Mesenchymal stem cell (in vitro differentiated cells and primary cell): ENCODE data around the gene CLCA1.

Experiments
- DNase-seq: peaks from one replicate; pipeline ENCODE4 v3.0.0-alpha.2; 2013
- H2AFZ ChIP-seq: one replicate; pipeline ENCODE4 v1.6.1; 2013; ENCODE audit warnings: low read depth, mild to moderate bottlenecking, control low read depth, inconsistent platforms, low read length, moderate library complexity
- H2AK5ac ChIP-seq: 2 replicates; pipeline ENCODE4 v1.6.1; 2013; ENCODE audit warnings: low read length, moderate library complexity, mild to moderate bottlenecking, inconsistent platforms; ENCODE audit not compliant: severe bottlenecking
- H2BK120ac ChIP-seq: one replicate; pipeline ENCODE4 v1.6.1; 2013; ENCODE audit warnings: low read depth, mild to moderate bottlenecking, inconsistent platforms, low read length, moderate library complexity
- H2BK12ac ChIP-seq, 2 experiments: one replicate each; pipeline ENCODE4 v1.6.1; 2013; ENCODE audit warnings: inconsistent platforms in 2 of 2, low read length in 2 of 2, mild to moderate bottlenecking in 2 of 2, moderate library complexity in 2 of 2, control low read depth in 1 of 2
- H2BK15ac ChIP-seq: one replicate; pipeline ENCODE4 v1.6.1; 2013; ENCODE audit warnings: mild to moderate bottlenecking, low read depth, inconsistent platforms; ENCODE audit not compliant: poor library complexity, severe bottlenecking
- H2BK5ac ChIP-seq: 2 replicates; pipeline ENCODE4 v1.6.1; 2013; ENCODE audit warnings: low read depth, mild to moderate bottlenecking, low read length, control low read depth, inconsistent platforms; ENCODE audit not compliant: poor library complexity, severe bottlenecking
- H3K14ac ChIP-seq, 2 experiments: one replicate each; pipeline ENCODE4 v1.6.1; 2013; ENCODE audit warnings: inconsistent platforms in 2 of 2, low read length in 2 of 2, control low read depth in 1 of 2, mild to moderate bottlenecking in 1 of 2, moderate library complexity in 1 of 2
- H3K18ac ChIP-seq, 2 experiments: one replicate each; pipeline ENCODE4 v1.6.1; 2013; ENCODE audit warnings: inconsistent platforms in 2 of 2, low read length in 2 of 2, control low read depth in 1 of 2, low read depth in 1 of 2, mild to moderate bottlenecking in 1 of 2
- H3K23ac ChIP-seq, 2 experiments: one replicate each; pipeline ENCODE4 v1.6.1; 2013; ENCODE audit warnings: inconsistent platforms in 2 of 2, low read length in 2 of 2, mild to moderate bottlenecking in 2 of 2, moderate library complexity in 2 of 2, control low read depth in 1 of 2
- H3K27ac ChIP-seq: 2 replicates; pipeline ENCODE4 v1.5.1; 2013; ENCODE audit warnings: mild to moderate bottlenecking, moderate library complexity, low read length, control low read depth, inconsistent platforms; ENCODE audit not compliant: poor library complexity, severe bottlenecking
- H3K27me3 ChIP-seq, 2 experiments: 2 replicates each; pipeline versions ENCODE4 v1.6.1 to v1.7.0; 2013; ENCODE audit warnings: low read length in 2 of 2, mild to moderate bottlenecking in 2 of 2, moderate library complexity in 2 of 2, control low read depth in 1 of 2, inconsistent platforms in 1 of 2; ENCODE audit not compliant: control insufficient read depth in 1 of 2, insufficient read depth in 1 of 2
- H3K36me3 ChIP-seq, 2 experiments: 2 replicates each; pipeline versions ENCODE4 v1.6.1 to v1.7.0; 2013; ENCODE audit warnings: low read length in 2 of 2, control low read depth in 1 of 2, inconsistent platforms in 1 of 2, low read depth in 1 of 2, mild to moderate bottlenecking in 1 of 2; ENCODE audit not compliant: insufficient read depth in 2 of 2, control insufficient read depth in 1 of 2
- H3K4ac ChIP-seq, 2 experiments: one replicate each; pipeline ENCODE4 v1.6.1; 2013; ENCODE audit warnings: inconsistent platforms in 2 of 2, low read length in 2 of 2, mild to moderate bottlenecking in 2 of 2, moderate library complexity in 2 of 2, control low read depth in 1 of 2, low read depth in 1 of 2
- H3K4me1 ChIP-seq: 2 replicates; pipeline ENCODE4 v1.6.1; 2013; ENCODE audit warnings: low read depth, low read length, control low read depth; ENCODE audit not compliant: control insufficient read depth, insufficient read depth
- H3K4me2 ChIP-seq: 2 replicates; pipeline ENCODE4 v1.6.1; 2013; ENCODE audit warnings: low read length, mild to moderate bottlenecking, inconsistent platforms; ENCODE audit not compliant: poor library complexity, severe bottlenecking
- H3K4me3 ChIP-seq, 2 experiments: 2 replicates each; pipeline versions ENCODE4 v1.5.1 to v1.7.0; 2013; ENCODE audit warnings: low read length in 2 of 2, mild to moderate bottlenecking in 2 of 2, control low read depth in 1 of 2, low read depth in 1 of 2; ENCODE audit not compliant: insufficient read depth in 1 of 2
- H3K79me1 ChIP-seq: replicated peaks from 2 replicates; pipeline ENCODE4 v1.6.1; 2013; ENCODE audit warnings: mild to moderate bottlenecking, control low read depth, low read length, inconsistent platforms; ENCODE audit not compliant: poor library complexity, severe bottlenecking
- H3K9ac ChIP-seq: 2 replicates; pipeline ENCODE4 v1.7.0; 2013; ENCODE audit warnings: mild to moderate bottlenecking, low read length, moderate library complexity
- H3K9me3 ChIP-seq: 2 replicates; pipeline ENCODE4 v1.7.0; 2013; ENCODE audit warnings: mild to moderate bottlenecking, low read length; ENCODE audit not compliant: control insufficient read depth
- H4K8ac ChIP-seq: one replicate; pipeline ENCODE4 v1.6.1; 2013; ENCODE audit warnings: inconsistent platforms, mild to moderate bottlenecking, low read length, moderate library complexity
- H4K91ac ChIP-seq: one replicate; pipeline ENCODE4 v1.6.1; 2013; ENCODE audit warnings: mild to moderate bottlenecking, low read length, inconsistent platforms
- WGBS: methylation state at CpG from one replicate; pipeline ENCODE4 v1.1.7; 2013; ENCODE audit warnings: mixed read lengths; 5-methylcytosine and 5-hydroxymethylcytosine counted together

The CLCA1 gene

DNA sequence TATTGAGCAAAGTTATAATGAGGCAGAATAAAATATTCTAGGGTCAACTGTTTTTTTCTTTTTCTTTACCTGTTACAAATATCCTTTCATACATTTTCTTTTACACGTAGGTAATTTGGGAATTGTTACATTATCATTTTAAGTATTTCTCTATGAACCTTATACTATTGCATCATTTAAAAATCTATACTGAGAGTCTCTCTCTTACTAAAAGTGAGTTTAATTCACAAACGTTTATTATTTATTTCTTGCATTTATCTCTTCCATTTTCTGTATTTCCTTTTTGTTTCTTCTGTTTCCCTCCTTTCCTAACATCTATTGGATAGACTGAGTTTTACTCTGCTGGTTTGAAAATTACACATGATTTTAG is 52.8 kb downstream of the CLCA1 start:
- Histone ChIP-seq H2BK5ac (no peak overlapping the region), H2AK5ac (no peak overlapping the region), H4K91ac (no peak overlapping the region), H3K4ac (no peak overlapping the region), H2BK12ac (no peak overlapping the region), H3K9ac (no peak overlapping the region), H3K36me3 (peaks cover 0 to 3% of the 10 kb centered on the region in 2 experiments), H3K27ac (no peak overlapping the region), H2AFZ (no peak overlapping the region), H2BK120ac (no peak overlapping the region), H3K18ac (no peak overlapping the region), H4K8ac (no peak overlapping the region), H3K9me3 (no peaks in the 10 kb centered on the region), H3K23ac (no peak overlapping the region), H3K27me3 (no peaks in the 10 kb centered on the region), H3K4me1 (no peaks in the 10 kb centered on the region), H3K4me3 (no peak overlapping the region), H3K79me1 (no peaks in the 10 kb centered on the region), H3K4me2 (no peak overlapping the region), H3K14ac (no peak overlapping the region), H2BK15ac (no peak overlapping the region)
- no CpG with 5 or more reads among the region's 2 CpGs for WGBS
- no peak for DNase-seq

DNA sequence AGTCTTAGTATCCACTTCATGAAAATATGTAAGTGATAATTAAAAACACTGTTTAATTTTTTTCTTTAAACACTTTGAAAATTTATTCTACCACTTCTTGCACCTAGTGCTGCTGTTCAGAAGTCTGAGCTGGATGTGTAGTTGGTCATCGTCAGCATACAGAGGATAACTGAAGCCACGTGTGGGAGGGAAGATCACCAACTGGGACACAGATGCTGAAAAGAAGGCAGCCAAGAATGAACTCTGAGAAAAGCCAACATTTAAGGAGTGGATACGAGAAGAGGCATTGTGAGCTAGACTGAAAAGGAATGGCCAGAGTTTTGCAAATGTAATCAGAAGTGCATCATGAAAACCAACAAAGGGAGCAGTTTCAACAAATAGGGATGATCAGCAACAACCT is 53.5 kb downstream of the CLCA1 start:
- H3K27ac ChIP-seq, result no peak overlapping the region
- no peak overlapping the region for H2BK12ac ChIP-seq
- H2BK120ac ChIP-seq, result no peak overlapping the region
- H2BK15ac ChIP-seq, result no peak overlapping the region
- no peak overlapping the region for H4K91ac ChIP-seq
- H3K9ac ChIP-seq, result no peak overlapping the region
- no peak overlapping the region for H3K4me2 ChIP-seq
- H2AFZ ChIP-seq, result no peak overlapping the region
- no peaks in the 10 kb centered on the region for H3K4me1 ChIP-seq
- no peak overlapping the region for H3K14ac ChIP-seq
- peaks cover 0 to 3% of the 10 kb centered on the region in 2 experiments for H3K36me3 ChIP-seq
- no peaks in the 10 kb centered on the region for H3K9me3 ChIP-seq
- no peaks in the 10 kb centered on the region for H3K79me1 ChIP-seq
- H3K23ac ChIP-seq, result no peak overlapping the region
- H2BK5ac ChIP-seq, result no peak overlapping the region
- H3K27me3 ChIP-seq, result no peaks in the 10 kb centered on the region
- H4K8ac ChIP-seq, result no peak overlapping the region
- H2AK5ac ChIP-seq, result no peak overlapping the region
- 90% methylated on average over 3 of the region's 3 CpGs for WGBS
- no peak for DNase-seq
- no peak overlapping the region for H3K18ac ChIP-seq
- H3K4ac ChIP-seq, result no peak overlapping the region
- H3K4me3 ChIP-seq, result no peak overlapping the region

DNA sequence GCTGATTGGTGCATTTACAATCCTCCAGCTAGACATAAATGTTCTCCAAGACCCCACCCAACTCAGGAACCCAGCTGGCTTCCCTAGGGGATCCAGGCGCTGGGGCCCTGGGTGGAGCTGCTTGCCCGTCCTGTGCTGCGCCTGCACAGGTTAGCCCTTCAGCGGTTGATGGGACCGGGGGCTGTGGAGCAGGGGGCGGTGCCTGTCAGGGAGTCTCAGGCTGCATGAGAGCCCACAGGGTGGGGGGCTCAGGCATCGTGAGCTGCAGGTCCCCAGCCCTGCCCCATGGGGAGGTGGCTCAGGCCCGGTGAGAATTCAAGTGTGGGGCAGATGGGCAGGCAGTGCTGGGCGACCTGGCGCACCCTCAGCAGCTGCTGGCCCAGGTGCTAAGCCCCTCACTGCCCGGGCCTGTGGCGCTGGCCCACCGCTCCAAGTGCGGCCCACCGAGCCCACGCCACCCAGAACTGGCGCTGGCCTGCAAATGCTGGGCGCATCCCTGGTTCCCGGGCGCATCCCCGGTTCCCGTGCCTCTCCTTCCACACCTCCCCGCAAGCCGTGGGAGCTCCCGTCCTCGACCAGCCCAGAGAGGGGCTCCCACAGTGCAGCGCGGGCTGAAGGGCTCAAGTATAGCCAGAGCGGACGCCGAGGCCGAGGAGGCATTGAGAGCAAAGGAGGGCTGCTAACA is 55.1 kb downstream of the CLCA1 start:
- H4K91ac ChIP-seq, result no peak overlapping the region
- 89% methylated on average over 31 of the region's 32 CpGs for WGBS
- peaks cover 0 to 3% of the 10 kb centered on the region in 2 experiments for H3K36me3 ChIP-seq
- H4K8ac ChIP-seq, result no peak overlapping the region
- no peak overlapping the region for H2AFZ ChIP-seq
- no peaks in the 10 kb centered on the region for H3K9me3 ChIP-seq
- H2BK5ac ChIP-seq, result no peak overlapping the region
- H2BK15ac ChIP-seq, result no peak overlapping the region
- H3K4me1 ChIP-seq, result no peaks in the 10 kb centered on the region
- H3K4me2 ChIP-seq, result no peak overlapping the region
- no peak overlapping the region for H3K23ac ChIP-seq
- H2AK5ac ChIP-seq, result no peak overlapping the region
- no peaks in the 10 kb centered on the region for H3K79me1 ChIP-seq
- H3K27me3 ChIP-seq, result no peaks in the 10 kb centered on the region
- H2BK120ac ChIP-seq, result no peak overlapping the region
- no peak overlapping the region for H3K14ac ChIP-seq
- no peak overlapping the region for H3K4ac ChIP-seq
- H3K4me3 ChIP-seq, result no peak overlapping the region
- no peak overlapping the region for H3K9ac ChIP-seq
- DNase-seq, result no peak
- no peak overlapping the region for H3K27ac ChIP-seq
- H3K18ac ChIP-seq, result no peak overlapping the region
- no peak overlapping the region for H2BK12ac ChIP-seq

DNA sequence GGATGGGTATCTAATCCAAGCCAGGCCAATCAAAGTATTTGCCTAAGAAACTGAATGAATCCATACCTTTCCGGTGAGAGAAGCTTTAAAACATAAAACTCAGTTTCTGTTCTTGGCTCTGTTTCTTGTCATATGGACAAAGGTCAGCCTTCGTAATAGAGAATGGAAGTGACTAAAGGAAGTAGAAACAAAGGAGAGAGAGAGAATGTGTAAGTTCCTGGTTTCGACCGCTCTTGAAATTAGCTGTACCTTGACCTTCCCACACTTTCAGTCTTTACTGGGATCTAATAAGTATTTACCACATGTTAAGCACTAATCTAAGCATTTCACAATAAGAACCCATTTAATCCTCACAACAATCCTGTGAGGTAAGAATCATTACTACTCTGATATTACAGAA is 58.6 kb downstream of the CLCA1 start:
- WGBS, result 87% methylated on average over 3 of the region's 4 CpGs
- no peak overlapping the region for H3K23ac ChIP-seq
- no peak overlapping the region for H2AK5ac ChIP-seq
- H3K18ac ChIP-seq, result no peak overlapping the region
- H3K27me3 ChIP-seq, result no peaks in the 10 kb centered on the region
- H2BK12ac ChIP-seq, result no peak overlapping the region
- H3K27ac ChIP-seq, result no peak overlapping the region
- H3K79me1 ChIP-seq, result no peaks in the 10 kb centered on the region
- H3K4ac ChIP-seq, result no peak overlapping the region
- H3K9me3 ChIP-seq, result no peaks in the 10 kb centered on the region
- H3K14ac ChIP-seq, result no peak overlapping the region
- DNase-seq, result no peak
- H4K8ac ChIP-seq, result no peak overlapping the region
- no peaks in the 10 kb centered on the region for H3K4me1 ChIP-seq
- peaks cover 0 to 3% of the 10 kb centered on the region in 2 experiments for H3K36me3 ChIP-seq
- H3K4me2 ChIP-seq, result no peak overlapping the region
- H3K4me3 ChIP-seq, result no peak overlapping the region
- H3K9ac ChIP-seq, result no peak overlapping the region
- no peak overlapping the region for H2AFZ ChIP-seq
- no peak overlapping the region for H2BK120ac ChIP-seq
- H2BK15ac ChIP-seq, result no peak overlapping the region
- no peak overlapping the region for H2BK5ac ChIP-seq
- H4K91ac ChIP-seq, result no peak overlapping the region
